ENCODE measurements around the gene C17orf50.

C17orf50 gene

GRCh38 chr17:35760587-35760986 is at the start of gene C17orf50:
TSS of gene C17orf50 (plus strand) at chr17:35760887. CDS start at chr17:35760942, 55 bp downstream.
- Histone ChIP-seq H3K27ac (no peak within 1 kb of the TSS), H3K27me3 (ENCODE audit: insufficient read depth, low read depth, severe bottlenecking) (no peaks in the 10 kb centered on the region), H3K4me3 (ENCODE audit: low read depth, low read length) (no peak within 1 kb of the TSS), H3K9me3 (ENCODE audit: severe bottlenecking) (no peaks in the 10 kb centered on the region), H3K36me3 (no peaks in the 10 kb centered on the region)
- no peak for DNase-seq
- TF ChIP-seq, protein P1, sequence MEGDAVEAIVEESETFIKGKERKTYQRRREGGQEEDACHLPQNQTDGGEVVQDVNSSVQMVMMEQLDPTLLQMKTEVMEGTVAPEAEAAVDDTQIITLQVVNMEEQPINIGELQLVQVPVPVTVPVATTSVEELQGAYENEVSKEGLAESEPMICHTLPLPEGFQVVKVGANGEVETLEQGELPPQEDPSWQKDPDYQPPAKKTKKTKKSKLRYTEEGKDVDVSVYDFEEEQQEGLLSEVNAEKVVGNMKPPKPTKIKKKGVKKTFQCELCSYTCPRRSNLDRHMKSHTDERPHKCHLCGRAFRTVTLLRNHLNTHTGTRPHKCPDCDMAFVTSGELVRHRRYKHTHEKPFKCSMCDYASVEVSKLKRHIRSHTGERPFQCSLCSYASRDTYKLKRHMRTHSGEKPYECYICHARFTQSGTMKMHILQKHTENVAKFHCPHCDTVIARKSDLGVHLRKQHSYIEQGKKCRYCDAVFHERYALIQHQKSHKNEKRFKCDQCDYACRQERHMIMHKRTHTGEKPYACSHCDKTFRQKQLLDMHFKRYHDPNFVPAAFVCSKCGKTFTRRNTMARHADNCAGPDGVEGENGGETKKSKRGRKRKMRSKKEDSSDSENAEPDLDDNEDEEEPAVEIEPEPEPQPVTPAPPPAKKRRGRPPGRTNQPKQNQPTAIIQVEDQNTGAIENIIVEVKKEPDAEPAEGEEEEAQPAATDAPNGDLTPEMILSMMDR (IDR thresholded peaks at IDR 0.05; ENCODE audit: low read depth, low read length), result no peak

DNA sequence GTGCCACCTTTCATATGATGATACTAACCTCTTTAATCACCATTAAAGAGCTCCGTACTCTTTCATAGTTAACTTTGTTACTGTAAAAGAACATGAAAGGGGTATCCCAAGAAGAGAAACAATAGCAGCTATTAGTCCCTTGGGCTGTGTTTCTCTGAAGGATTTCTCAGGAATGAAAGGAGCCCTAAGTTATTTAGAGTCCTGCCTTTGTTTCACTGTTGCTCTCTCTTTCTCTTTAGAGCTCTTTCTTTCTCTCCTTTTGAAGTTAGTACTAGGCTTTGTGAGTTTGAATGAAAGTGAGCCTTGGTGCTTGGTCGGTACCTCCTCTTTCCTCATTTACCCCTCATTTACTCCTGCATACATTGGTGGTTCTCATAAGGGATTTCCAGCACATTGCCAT is 49.7 kb upstream of the C17orf50 start:
- no peak for DNase-seq
- Histone ChIP-seq H3K27ac (no peak overlapping the region), H3K36me3 (peaks cover 21% of the 10 kb centered on the region), H3K9me3 (ENCODE audit: severe bottlenecking) (no peaks in the 10 kb centered on the region), H3K4me3 (ENCODE audit: low read depth, low read length) (no peak overlapping the region), H3K27me3 (ENCODE audit: insufficient read depth, low read depth, severe bottlenecking) (no peaks in the 10 kb centered on the region)
- TF ChIP-seq, protein P1 (IDR thresholded peaks at IDR 0.05; ENCODE audit: low read depth, low read length), result no peak

- DNase-seq, result peak; percentile 76
- Histone ChIP-seq H3K36me3 (peaks cover 30% of the 10 kb centered on the region), H3K27me3 (ENCODE audit: insufficient read depth, low read depth, severe bottlenecking) (no peaks in the 10 kb centered on the region), H3K27ac (peak overlapping the region; percentile 40), H3K9me3 (ENCODE audit: severe bottlenecking) (no peaks in the 10 kb centered on the region), H3K4me3 (ENCODE audit: low read depth, low read length) (peak overlapping the region; percentile 13)
- TF ChIP-seq, protein P1 (IDR thresholded peaks at IDR 0.05; ENCODE audit: low read depth, low read length), result no peak
Observed at GRCh38 chr17:35713069-35713728, 47.5 kb upstream of the C17orf50 start.

GRCh38 chr17:35714988-35715387 is 45.7 kb upstream of the C17orf50 start:
- Histone ChIP-seq H3K27ac (peak overlapping the region; percentile 5; the same call in 1 of the 2 replicates), H3K36me3 (peaks cover 31% of the 10 kb centered on the region), H3K9me3 (ENCODE audit: severe bottlenecking) (no peaks in the 10 kb centered on the region), H3K27me3 (ENCODE audit: insufficient read depth, low read depth, severe bottlenecking) (no peaks in the 10 kb centered on the region), H3K4me3 (ENCODE audit: low read depth, low read length) (no peak overlapping the region)
- no peak for DNase-seq
- TF ChIP-seq, protein P1 (IDR thresholded peaks at IDR 0.05; ENCODE audit: low read depth, low read length), result no peak

GRCh38 chr17:35715416-35715815 is 45.3 kb upstream of the C17orf50 start:
- TF ChIP-seq, protein P1 (IDR thresholded peaks at IDR 0.05; ENCODE audit: low read depth, low read length), result no peak
- peak; percentile 74 for DNase-seq
- Histone ChIP-seq H3K27me3 (ENCODE audit: insufficient read depth, low read depth, severe bottlenecking) (no peaks in the 10 kb centered on the region), H3K4me3 (ENCODE audit: low read depth, low read length) (no peak overlapping the region), H3K36me3 (peaks cover 27% of the 10 kb centered on the region), H3K9me3 (ENCODE audit: severe bottlenecking) (no peaks in the 10 kb centered on the region), H3K27ac (no peak overlapping the region)

GRCh38 chr17:35716173-35716572 is 44.5 kb upstream of the C17orf50 start:
- peaks cover 22% of the 10 kb centered on the region for H3K36me3 ChIP-seq
- H3K4me3 ChIP-seq (ENCODE audit: low read depth, low read length), result no peak overlapping the region
- no peaks in the 10 kb centered on the region for H3K27me3 ChIP-seq (ENCODE audit: insufficient read depth, low read depth, severe bottlenecking)
- H3K9me3 ChIP-seq (ENCODE audit: severe bottlenecking), result no peaks in the 10 kb centered on the region
- no peak overlapping the region for H3K27ac ChIP-seq
- no peak for DNase-seq
- TF ChIP-seq, protein P1 (IDR thresholded peaks at IDR 0.05; ENCODE audit: low read depth, low read length), result no peak
